Measurements from ENCODE around the gene CHST12. TPM values are rescaled to one million over a fixed set of nuclear protein-coding genes. Genes with fewer than 3 reads are reported as not detected.

CHST12 gene
- total RNA-seq, 1 experiment from 2014 or later = 12.9 TPM

DNA sequence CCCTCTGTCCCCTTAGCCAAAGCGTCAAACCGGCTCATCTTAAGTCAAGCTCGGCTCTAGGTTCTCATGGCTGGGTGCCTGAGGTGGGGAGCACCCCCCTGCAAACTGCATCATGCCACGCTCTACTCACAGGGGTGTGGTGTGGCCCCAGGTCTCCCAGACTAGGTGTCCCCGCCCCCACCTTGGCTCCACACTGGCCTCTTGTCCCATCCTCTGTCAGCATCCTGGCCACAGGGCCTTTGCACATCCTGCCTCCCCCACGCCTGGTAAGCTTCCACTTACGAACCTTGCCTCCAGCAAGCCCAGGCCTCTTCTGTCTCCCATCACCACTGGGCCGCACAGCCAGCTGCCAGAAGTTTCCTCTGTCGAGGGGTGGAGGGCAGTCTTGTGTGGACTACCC, 93.0 kb downstream of the CHST12 start:
- Histone ChIP-seq H3F3A (ENCODE audit: low read length, unreplicated experiment) (no peaks in the 10 kb centered on the region), H3K9me3 (ENCODE audit: low read length) (no peaks in the 10 kb centered on the region), H3K36me3 (ENCODE audit: low read depth, low read length) (no peaks in the 10 kb centered on the region), H4K20me1 (ENCODE audit: low read length) (no peaks in the 10 kb centered on the region), H3K4me1 (ENCODE audit: insufficient read depth, low read length) (no peaks in the 10 kb centered on the region), H3K27ac (ENCODE audit: low read length) (no peak overlapping the region), H3K4me2 (ENCODE audit: low read length) (no peak overlapping the region), H3K79me2 (ENCODE audit: low read length) (no peaks in the 10 kb centered on the region), H3K4me3 (ENCODE audit: low read length) (no peak overlapping the region), H2AFZ (ENCODE audit: low read length) (no peak overlapping the region), H3K9ac (ENCODE audit: low read length) (no peak overlapping the region), H3K9me2 (replicated peaks; ENCODE audit: low read length) (no peaks in the 10 kb centered on the region), H3K27me3 (ENCODE audit: low read length) (no peaks in the 10 kb centered on the region)
- CTCF ChIA-PET = no interaction called here
- intact Hi-C loops (cut with micrococcal nuclease) = no loop called here
- ATAC-seq (no peak), DNase-seq (no peak)
- POLR2A ChIA-PET (ENCODE audit: unreplicated experiment) = no interaction called here
- no TSS peak for BruUV-seq (replicated peaks)
- TF ChIP-seq EZH2 (IDR thresholded peaks at IDR 0.05; ENCODE audit: low read length, unreplicated experiment) (no peak), EZH2phosphoT487 (IDR thresholded peaks at IDR 0.05; ENCODE audit: borderline replicate concordance, low read length) (no peak)
- TF ChIP-seq, protein P1, sequence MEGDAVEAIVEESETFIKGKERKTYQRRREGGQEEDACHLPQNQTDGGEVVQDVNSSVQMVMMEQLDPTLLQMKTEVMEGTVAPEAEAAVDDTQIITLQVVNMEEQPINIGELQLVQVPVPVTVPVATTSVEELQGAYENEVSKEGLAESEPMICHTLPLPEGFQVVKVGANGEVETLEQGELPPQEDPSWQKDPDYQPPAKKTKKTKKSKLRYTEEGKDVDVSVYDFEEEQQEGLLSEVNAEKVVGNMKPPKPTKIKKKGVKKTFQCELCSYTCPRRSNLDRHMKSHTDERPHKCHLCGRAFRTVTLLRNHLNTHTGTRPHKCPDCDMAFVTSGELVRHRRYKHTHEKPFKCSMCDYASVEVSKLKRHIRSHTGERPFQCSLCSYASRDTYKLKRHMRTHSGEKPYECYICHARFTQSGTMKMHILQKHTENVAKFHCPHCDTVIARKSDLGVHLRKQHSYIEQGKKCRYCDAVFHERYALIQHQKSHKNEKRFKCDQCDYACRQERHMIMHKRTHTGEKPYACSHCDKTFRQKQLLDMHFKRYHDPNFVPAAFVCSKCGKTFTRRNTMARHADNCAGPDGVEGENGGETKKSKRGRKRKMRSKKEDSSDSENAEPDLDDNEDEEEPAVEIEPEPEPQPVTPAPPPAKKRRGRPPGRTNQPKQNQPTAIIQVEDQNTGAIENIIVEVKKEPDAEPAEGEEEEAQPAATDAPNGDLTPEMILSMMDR (conservative IDR thresholded peaks at IDR 0.05; ENCODE audit: low read depth, low read length) = no peak

DNA sequence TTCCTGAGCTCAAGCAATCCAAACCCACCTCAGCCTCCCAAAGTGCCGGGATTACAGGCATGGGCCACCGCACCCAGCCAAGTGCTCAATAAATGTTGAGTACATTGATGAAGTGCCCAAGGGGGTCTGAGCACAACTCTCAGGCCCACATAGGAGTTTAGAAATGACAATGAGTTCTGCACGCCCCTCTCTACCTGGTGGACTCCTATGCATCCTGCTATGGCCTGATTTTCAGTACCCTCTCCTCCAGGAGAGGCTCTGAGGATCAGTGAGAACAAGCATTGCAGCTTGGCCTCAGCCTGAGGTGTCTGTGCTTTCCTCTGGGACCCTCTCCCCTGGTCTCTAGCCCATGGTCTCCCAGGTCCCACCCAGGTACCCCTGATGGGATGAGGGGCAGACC, 93.7 kb downstream of the CHST12 start:
- H2AFZ ChIP-seq (ENCODE audit: low read length) = no peak overlapping the region
- H3K79me2 ChIP-seq (ENCODE audit: low read length) = no peaks in the 10 kb centered on the region
- no peak overlapping the region for H3K27ac ChIP-seq (ENCODE audit: low read length)
- CTCF ChIA-PET = no interaction called here
- H3K36me3 ChIP-seq (ENCODE audit: low read depth, low read length) = no peaks in the 10 kb centered on the region
- POLR2A ChIA-PET (ENCODE audit: unreplicated experiment) = no interaction called here
- no peaks in the 10 kb centered on the region for H3K9me2 ChIP-seq (replicated peaks; ENCODE audit: low read length)
- TF ChIP-seq EZH2 (IDR thresholded peaks at IDR 0.05; ENCODE audit: low read length, unreplicated experiment) (no peak), EZH2phosphoT487 (IDR thresholded peaks at IDR 0.05; ENCODE audit: borderline replicate concordance, low read length) (no peak)
- TF ChIP-seq, protein P1 (conservative IDR thresholded peaks at IDR 0.05; ENCODE audit: low read depth, low read length) = no peak
- H3K9ac ChIP-seq (ENCODE audit: low read length) = no peak overlapping the region
- ATAC-seq (no peak), DNase-seq (no peak)
- H3K4me3 ChIP-seq (ENCODE audit: low read length) = no peak overlapping the region
- no peaks in the 10 kb centered on the region for H3K27me3 ChIP-seq (ENCODE audit: low read length)
- no peaks in the 10 kb centered on the region for H3K4me1 ChIP-seq (ENCODE audit: insufficient read depth, low read length)
- no peak overlapping the region for H3K4me2 ChIP-seq (ENCODE audit: low read length)
- H4K20me1 ChIP-seq (ENCODE audit: low read length) = no peaks in the 10 kb centered on the region
- intact Hi-C loops (cut with micrococcal nuclease) = no loop called here
- no TSS peak for BruUV-seq (replicated peaks)
- H3K9me3 ChIP-seq (ENCODE audit: low read length) = no peaks in the 10 kb centered on the region
- H3F3A ChIP-seq (ENCODE audit: low read length, unreplicated experiment) = no peaks in the 10 kb centered on the region

DNA sequence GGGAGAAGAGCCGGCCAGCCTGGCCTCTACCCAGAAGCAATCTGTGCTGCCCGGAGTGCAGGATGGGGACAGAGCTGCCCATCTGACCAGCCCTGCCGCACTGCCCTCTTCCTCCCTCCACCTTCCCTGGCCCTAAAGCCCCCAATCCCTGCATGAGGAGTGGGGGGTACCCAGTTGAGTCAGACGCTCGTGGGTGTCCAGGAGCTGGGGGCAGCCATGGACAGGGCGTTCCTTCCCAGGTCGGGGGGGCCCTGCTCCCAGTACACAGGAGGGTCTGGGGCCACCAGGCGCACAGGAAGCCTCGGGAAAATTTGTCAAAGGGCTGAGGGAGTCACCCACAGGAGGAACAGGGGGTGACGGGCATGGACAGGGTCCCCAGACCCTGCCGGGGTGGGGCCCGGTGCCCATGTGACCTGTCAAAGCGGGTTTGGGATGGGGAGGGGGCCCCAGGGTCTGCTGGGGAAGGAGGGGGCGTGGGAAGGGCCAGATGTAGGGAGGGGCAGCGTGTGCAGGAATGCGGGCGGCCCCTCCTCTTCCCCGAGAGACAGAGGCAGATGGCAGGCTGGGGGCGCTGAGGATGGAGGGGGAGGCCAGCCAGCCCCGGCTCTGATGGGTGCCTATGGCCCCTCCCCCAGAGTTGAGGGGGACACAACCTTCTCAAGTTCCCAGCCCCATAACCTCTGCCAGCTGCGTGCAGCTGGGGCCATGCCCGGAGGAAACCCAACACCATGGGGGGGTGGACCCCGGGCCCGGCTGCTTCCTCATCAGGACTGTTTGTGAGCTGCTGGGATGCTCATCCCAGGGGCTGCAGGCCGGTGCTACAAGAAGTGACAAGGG, 94.3 kb downstream of the CHST12 start:
- Histone ChIP-seq H3K4me1 (ENCODE audit: insufficient read depth, low read length) (no peaks in the 10 kb centered on the region), H4K20me1 (ENCODE audit: low read length) (no peaks in the 10 kb centered on the region), H3K9me3 (ENCODE audit: low read length) (no peaks in the 10 kb centered on the region), H3F3A (ENCODE audit: low read length, unreplicated experiment) (no peaks in the 10 kb centered on the region), H3K4me2 (ENCODE audit: low read length) (no peak overlapping the region), H3K9ac (ENCODE audit: low read length) (no peak overlapping the region), H3K79me2 (ENCODE audit: low read length) (no peaks in the 10 kb centered on the region), H3K27me3 (ENCODE audit: low read length) (no peaks in the 10 kb centered on the region), H3K36me3 (ENCODE audit: low read depth, low read length) (no peaks in the 10 kb centered on the region), H3K27ac (ENCODE audit: low read length) (no peak overlapping the region), H2AFZ (ENCODE audit: low read length) (no peak overlapping the region), H3K4me3 (ENCODE audit: low read length) (no peak overlapping the region), H3K9me2 (replicated peaks; ENCODE audit: low read length) (no peaks in the 10 kb centered on the region)
- DNase-seq (no peak), ATAC-seq (no peak)
- POLR2A ChIA-PET (ENCODE audit: unreplicated experiment) = no interaction called here
- TF ChIP-seq EZH2 (IDR thresholded peaks at IDR 0.05; ENCODE audit: low read length, unreplicated experiment) (no peak), EZH2phosphoT487 (IDR thresholded peaks at IDR 0.05; ENCODE audit: borderline replicate concordance, low read length) (no peak)
- TF ChIP-seq, protein P1 (conservative IDR thresholded peaks at IDR 0.05; ENCODE audit: low read depth, low read length) = no peak
- CTCF ChIA-PET = no interaction called here
- BruUV-seq (replicated peaks) = no TSS peak
- intact Hi-C loops (cut with micrococcal nuclease) = no loop called here
